Caco-2 (cell line): ENCODE data around the gene MCAT. TPM values are rescaled to one million over a fixed set of nuclear protein-coding genes. Genes with fewer than 3 reads are reported as not detected.
A peak's percentile ranks its signal among the peaks of the same experiment; 100 is the strongest.

ENCODE experiments used
- BruUV-seq: library from RNA; stranded (reverse); fragments of 400-500 nt; replicated peaks from 2 replicates; lab custom pipeline; 2021; lab: Mats Ljungman, UMichigan
- CTCF ChIA-PET: fragments of 300-600 bp; sonication (Branson Sonifier 250); formaldehyde crosslinking; loops from one replicate; lab custom pipeline; 2022; ENCODE audit warnings: antibody characterized with exemption; lab: Charles Lee
- POLR2A ChIA-PET: fragments of 300-600 bp; sonication (Branson Sonifier 250); formaldehyde crosslinking; loops from one replicate; lab custom pipeline; 2022; ENCODE audit warnings: antibody characterized with exemption; lab: Charles Lee
- DNase-seq, 2 experiments: peaks; one replicate each; pipeline versions ENCODE4 v3.0.0 to v3.0.0-alpha.2; 2020 to 2022
- H3K27me3 ChIP-seq: replicated peaks from 2 replicates; pipeline ENCODE4 v1.6.0; 2011; ENCODE audit warnings: low read length; ENCODE audit not compliant: control insufficient read depth, insufficient read depth
- H3K36me3 ChIP-seq: 2 replicates; pipeline ENCODE4 v1.5.1; 2011; ENCODE audit warnings: low read length; ENCODE audit not compliant: control insufficient read depth, insufficient read depth
- H3K4me1 ChIP-seq: fragments of 250-450 bp; sonication (Bioruptor Pico); 2 replicates; pipeline ENCODE4 v1.5.1; 2020; ENCODE audit warnings: mild to moderate bottlenecking
- H3K4me3 ChIP-seq: 2 replicates; pipeline ENCODE4 v1.5.1; 2011; ENCODE audit warnings: low read depth, mild to moderate bottlenecking, control low read depth, low read length
- H3K9me3 ChIP-seq: fragments of 250-450 bp; sonication (Bioruptor Pico); 2 replicates; pipeline ENCODE4 v1.5.1; 2020; ENCODE audit warnings: mild to moderate bottlenecking, moderate library complexity
- H3K27ac Mint-ChIP-seq: one replicate; pipeline ENCODE4 v1.8.0; 2022; ENCODE audit warnings: mixed read lengths; ENCODE audit not compliant: unreplicated experiment
- H3K27me3 Mint-ChIP-seq: one replicate; pipeline ENCODE4 v1.8.0; 2022; ENCODE audit warnings: mixed read lengths; ENCODE audit not compliant: insufficient read depth, unreplicated experiment
- H3K36me3 Mint-ChIP-seq: one replicate; pipeline ENCODE4 v1.8.0; 2022; ENCODE audit warnings: mild to moderate bottlenecking, mixed read lengths; ENCODE audit not compliant: insufficient read depth, unreplicated experiment
- H3K4me1 Mint-ChIP-seq: one replicate; pipeline ENCODE4 v1.8.0; 2022; ENCODE audit warnings: low read depth, mixed read lengths; ENCODE audit not compliant: unreplicated experiment
- H3K4me3 Mint-ChIP-seq: one replicate; pipeline ENCODE4 v1.8.0; 2022; ENCODE audit warnings: mild to moderate bottlenecking, moderate library complexity, mixed read lengths; ENCODE audit not compliant: unreplicated experiment
- H3K9me3 Mint-ChIP-seq: one replicate; pipeline ENCODE4 v1.8.0; 2022; ENCODE audit warnings: mixed read lengths; ENCODE audit not compliant: unreplicated experiment
- CTCF ChIP-seq, 2 experiments: fragments of 200-600 bp in 1 of 2; IDR thresholded peaks; 1 replicate in 1 of 2; 2 replicates in 1 of 2; pipeline versions ENCODE4 v1.5.1 to v1.8.0; 2011 to 2022; ENCODE audit warnings: antibody characterized with exemption in 1 of 2, control low read depth in 1 of 2, inconsistent platforms in 1 of 2, low read depth in 1 of 2, low read length in 1 of 2, mild to moderate bottlenecking in 1 of 2, moderate library complexity in 1 of 2; ENCODE audit not compliant: insufficient read depth in 1 of 2, severe bottlenecking in 1 of 2, unreplicated experiment in 1 of 2
- intact Hi-C: fragments of 100-400 bp; cut with micrococcal nuclease; formaldehyde crosslinking; loops from one replicate; pipeline ENCODE4 v1.10.0; 2022; ENCODE audit not compliant: unreplicated experiment
- total RNA-seq: library from RNA; stranded (reverse); gene quantifications from 2 replicates; pipeline ENCODE4 v1.2.3, GENCODE V29; 2022

MCAT gene
- total RNA-seq, 1 experiment from 2014 or later = 23.5 TPM

- Mint-ChIP-seq H3K27ac (peak overlapping the region; percentile 92), H3K4me3 (peak overlapping the region; percentile 50), H3K27me3 (no peaks in the 10 kb centered on the region), H3K4me1 (peaks cover 29% of the 10 kb centered on the region), H3K36me3 (peaks cover 60% of the 10 kb centered on the region), H3K9me3 (no peaks in the 10 kb centered on the region)
- Histone ChIP-seq H3K27me3 (no peaks in the 10 kb centered on the region), H3K36me3 (no peaks in the 10 kb centered on the region), H3K9me3 (no peaks in the 10 kb centered on the region), H3K4me3 (no peak overlapping the region), H3K4me1 (peaks cover 50% of the 10 kb centered on the region)
- TF ChIP-seq CTCF (IDR thresholded peaks at IDR 0.05; ENCODE audit: insufficient read depth in 1 of 2, low read depth in 1 of 2, low read length in 1 of 2, severe bottlenecking in 1 of 2, unreplicated experiment in 1 of 2) = no peak
- DNase-seq = peak in 1 of 2 experiments; percentile 60
- ChIA-PET POLR2A (interaction anchor here (0.5 kb wide), 1 partner anchor 16 kb away, joined by 4 read pairs; the partner anchor contains the start of gene MCAT), CTCF (no interaction called here)
- BruUV-seq = no TSS peak
- intact Hi-C loops = no loop called here
Observed at GRCh38 chr22:43127166-43127908, 15.9 kb downstream of the MCAT start.

- Mint-ChIP-seq H3K36me3 (peaks cover 53% of the 10 kb centered on the region), H3K4me3 (peak overlapping the region; percentile 50), H3K4me1 (peaks cover 29% of the 10 kb centered on the region), H3K27me3 (no peaks in the 10 kb centered on the region), H3K9me3 (no peaks in the 10 kb centered on the region), H3K27ac (peak overlapping the region; percentile 92)
- TF ChIP-seq CTCF (IDR thresholded peaks at IDR 0.05; ENCODE audit: insufficient read depth in 1 of 2, low read depth in 1 of 2, low read length in 1 of 2, severe bottlenecking in 1 of 2, unreplicated experiment in 1 of 2) = no peak
- ChIA-PET POLR2A (interaction anchor here (0.6 kb wide), 1 partner anchor 16 kb away, joined by 3 read pairs; no protein-coding TSS in a partner anchor), CTCF (interaction anchor here (1.2 kb wide), 1 partner anchor 102 kb away, joined by 5 read pairs; no protein-coding TSS in a partner anchor)
- BruUV-seq = no TSS peak
- no peaks in the 10 kb centered on the region for H3K36me3 ChIP-seq
- no peak overlapping the region for H3K4me3 ChIP-seq
- peak; percentile 71 to 85 for DNase-seq
- peaks cover 50% of the 10 kb centered on the region for H3K4me1 ChIP-seq
- no peaks in the 10 kb centered on the region for H3K27me3 ChIP-seq
- H3K9me3 ChIP-seq = no peaks in the 10 kb centered on the region
- intact Hi-C loops = no loop called here
Observed at GRCh38 chr22:43126501-43127165, 16.6 kb downstream of the MCAT start.

GRCh38 chr22:43118953-43119458 lies 24.2 kb downstream of the MCAT start:
- TF ChIP-seq CTCF (IDR thresholded peaks at IDR 0.05; ENCODE audit: insufficient read depth in 1 of 2, low read depth in 1 of 2, low read length in 1 of 2, severe bottlenecking in 1 of 2, unreplicated experiment in 1 of 2) = no peak
- ChIA-PET POLR2A (no interaction called here), CTCF (no interaction called here)
- H3K27ac Mint-ChIP-seq = no peak overlapping the region
- H3K4me1 ChIP-seq = no peaks in the 10 kb centered on the region; the same call in 1 of the 2 replicates
- H3K36me3 Mint-ChIP-seq = peaks cover 19% of the 10 kb centered on the region
- no peaks in the 10 kb centered on the region; the same call in 1 of the 2 replicates for H3K36me3 ChIP-seq
- no peaks in the 10 kb centered on the region for H3K27me3 ChIP-seq
- no peaks in the 10 kb centered on the region for H3K9me3 ChIP-seq
- H3K4me1 Mint-ChIP-seq = no peaks in the 10 kb centered on the region
- H3K9me3 Mint-ChIP-seq = no peaks in the 10 kb centered on the region
- BruUV-seq = no TSS peak
- DNase-seq = no peak
- no peak overlapping the region for H3K4me3 Mint-ChIP-seq
- no peaks in the 10 kb centered on the region for H3K27me3 Mint-ChIP-seq
- intact Hi-C loops = no loop called here
- H3K4me3 ChIP-seq = no peak overlapping the region
